ENCODE measurements around the gene TPD52L1. TPM values are rescaled to one million over a fixed set of nuclear protein-coding genes. Genes with fewer than 3 reads are reported as not detected.
A peak's percentile ranks its signal among the peaks of the same experiment; 100 is the strongest.

TPD52L1 gene
- total and polyA plus RNA-seq, 2 experiments from 2014 or later: 5.1 to 12.3 TPM

DNA sequence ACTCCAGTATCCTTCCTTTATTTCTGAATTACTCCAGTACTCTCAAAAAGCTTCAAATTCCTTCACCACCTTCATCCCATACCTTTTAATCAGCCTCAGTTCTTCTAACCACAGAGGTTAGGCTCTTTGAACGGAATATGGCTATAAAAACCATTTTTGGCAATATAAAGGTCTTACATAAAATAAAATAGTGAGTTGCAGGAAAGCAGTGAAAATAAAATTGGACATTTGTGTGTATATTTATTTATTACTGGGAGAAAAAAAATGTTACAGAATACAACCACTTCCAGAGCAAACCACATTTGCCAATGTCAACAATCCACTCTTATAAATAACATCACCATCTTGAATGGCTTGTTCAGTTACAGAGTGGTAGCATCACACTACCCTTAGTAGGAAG is 140.5 kb downstream of the TPD52L1 start:
- Histone ChIP-seq H3K4me2 (ENCODE audit: unreplicated experiment) (no peak overlapping the region), H3K36me3 (ENCODE audit: low read depth) (peaks cover 49% of the 10 kb centered on the region), H3K9ac (no peak overlapping the region), H3K79me2 (ENCODE audit: insufficient read depth) (peaks cover 53% of the 10 kb centered on the region), H3F3A (ENCODE audit: insufficient read depth) (no peaks in the 10 kb centered on the region), H3K27me3 (replicated peaks; ENCODE audit: insufficient read depth) (no peaks in the 10 kb centered on the region), H3K9me3 (ENCODE audit: low read depth) (no peaks in the 10 kb centered on the region), H4K20me1 (ENCODE audit: insufficient read depth) (no peaks in the 10 kb centered on the region), H3K27ac (no peak overlapping the region), H3K4me3 (no peak overlapping the region), H3K9me2 (ENCODE audit: insufficient read depth) (no peaks in the 10 kb centered on the region), H3K4me1 (ENCODE audit: insufficient read depth) (0 out of 2 replicates have a peak, but pooled peaks cover 7% of the 10 kb centered on the region), H2AFZ (no peak overlapping the region)
- no peak for TF ChIP-seq EZH2phosphoT487 (IDR thresholded peaks at IDR 0.05; ENCODE audit: insufficient read depth, low read depth)
- no peak for TF ChIP-seq EZH2 (IDR thresholded peaks at IDR 0.05; ENCODE audit: insufficient read depth, poor library complexity, severe bottlenecking)
- in situ Hi-C loops (cut with MboI): loop anchor here (10.0 kb wide), 1 partner anchor 139 kb away; the partner anchor contains the start of gene TPD52L1
- 96 to 100% methylated on average over 1 of the region's 1 CpG for WGBS, 2 experiments (ENCODE audit: low coverage in 1 of 2, low lambda C conversion rate in 2 of 2, missing lambda C conversion rate in 2 of 2)
- no peak for DNase-seq

DNA sequence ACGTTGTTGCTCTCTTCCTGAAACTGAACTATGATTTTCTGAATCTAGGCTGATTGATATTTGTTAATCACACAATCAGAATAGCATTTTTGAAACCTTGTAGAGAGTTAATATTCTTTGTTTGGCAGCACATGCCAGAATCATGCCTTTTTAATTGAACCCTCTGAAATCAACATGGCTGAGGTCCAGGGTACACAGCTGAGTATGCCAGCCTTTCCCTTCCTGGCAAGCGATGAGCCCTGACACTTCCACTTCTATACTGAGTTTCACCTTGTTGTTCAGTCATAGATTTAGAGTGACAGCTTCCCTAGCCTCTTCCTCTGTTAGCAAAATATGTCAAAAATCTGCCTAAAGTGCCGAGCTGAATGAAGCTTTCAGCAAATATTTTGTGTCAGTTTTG is 141.4 kb downstream of the TPD52L1 start:
- no peak for DNase-seq
- H3K4me3 ChIP-seq: no peak overlapping the region
- H4K20me1 ChIP-seq (ENCODE audit: insufficient read depth): no peaks in the 10 kb centered on the region
- H3K9ac ChIP-seq: no peak overlapping the region
- H3K4me2 ChIP-seq (ENCODE audit: unreplicated experiment): no peak overlapping the region
- H3F3A ChIP-seq (ENCODE audit: insufficient read depth): no peaks in the 10 kb centered on the region
- no peak overlapping the region for H2AFZ ChIP-seq
- WGBS, 2 experiments (ENCODE audit: low coverage in 1 of 2, low lambda C conversion rate in 2 of 2, missing lambda C conversion rate in 2 of 2): 28 to 46% methylated on average over 3 of the region's 3 CpGs
- H3K9me3 ChIP-seq (ENCODE audit: low read depth): no peaks in the 10 kb centered on the region
- peaks cover 11% of the 10 kb centered on the region for H3K4me1 ChIP-seq (ENCODE audit: insufficient read depth)
- H3K27me3 ChIP-seq (replicated peaks; ENCODE audit: insufficient read depth): no peaks in the 10 kb centered on the region
- no peak overlapping the region for H3K27ac ChIP-seq
- peaks cover 56% of the 10 kb centered on the region for H3K36me3 ChIP-seq (ENCODE audit: low read depth)
- H3K9me2 ChIP-seq (ENCODE audit: insufficient read depth): no peaks in the 10 kb centered on the region
- in situ Hi-C loops (cut with MboI): loop anchor here (10.0 kb wide), 1 partner anchor 140 kb away; the partner anchor contains the start of gene TPD52L1
- peaks cover 62% of the 10 kb centered on the region for H3K79me2 ChIP-seq (ENCODE audit: insufficient read depth)
- no peak for TF ChIP-seq EZH2phosphoT487 (IDR thresholded peaks at IDR 0.05; ENCODE audit: insufficient read depth, low read depth)
- TF ChIP-seq EZH2 (IDR thresholded peaks at IDR 0.05; ENCODE audit: insufficient read depth, poor library complexity, severe bottlenecking): no peak

- TF ChIP-seq EZH2phosphoT487 (IDR thresholded peaks at IDR 0.05; ENCODE audit: insufficient read depth, low read depth): no peak
- TF ChIP-seq EZH2 (IDR thresholded peaks at IDR 0.05; ENCODE audit: insufficient read depth, poor library complexity, severe bottlenecking): no peak
- H3K9me3 ChIP-seq (ENCODE audit: low read depth): no peaks in the 10 kb centered on the region
- in situ Hi-C loops (cut with MboI): loop anchor here (10.0 kb wide), 1 partner anchor 142 kb away; the partner anchor contains the start of gene TPD52L1
- no peak overlapping the region for H3K4me3 ChIP-seq
- no peak overlapping the region for H3K4me2 ChIP-seq (ENCODE audit: unreplicated experiment)
- peak; percentile 57 for DNase-seq
- WGBS, 2 experiments (ENCODE audit: low coverage in 1 of 2, low lambda C conversion rate in 2 of 2, missing lambda C conversion rate in 2 of 2): 42 to 73% methylated on average over 1 of the region's 1 CpG
- H2AFZ ChIP-seq: no peak overlapping the region
- H3K27me3 ChIP-seq (replicated peaks; ENCODE audit: insufficient read depth): no peaks in the 10 kb centered on the region
- peaks cover 48% of the 10 kb centered on the region for H3K36me3 ChIP-seq (ENCODE audit: low read depth)
- peaks cover 8% of the 10 kb centered on the region for H3F3A ChIP-seq (ENCODE audit: insufficient read depth)
- peaks cover 71% of the 10 kb centered on the region for H3K79me2 ChIP-seq (ENCODE audit: insufficient read depth)
- no peak overlapping the region for H3K9ac ChIP-seq
- H4K20me1 ChIP-seq (ENCODE audit: insufficient read depth): no peaks in the 10 kb centered on the region
- H3K4me1 ChIP-seq (ENCODE audit: insufficient read depth): peaks cover 20% of the 10 kb centered on the region
- H3K9me2 ChIP-seq (ENCODE audit: insufficient read depth): no peaks in the 10 kb centered on the region
- H3K27ac ChIP-seq: no peak overlapping the region
Measured at GRCh38 chr6:125296471-125296870, 142.9 kb downstream of the TPD52L1 start.

GRCh38 chr6:125299257-125299656 is 145.7 kb downstream of the TPD52L1 start:
- no peak overlapping the region for H3K4me3 ChIP-seq
- no peaks in the 10 kb centered on the region for H3K9me2 ChIP-seq (ENCODE audit: insufficient read depth)
- no peak overlapping the region for H2AFZ ChIP-seq
- H3K9me3 ChIP-seq (ENCODE audit: low read depth): no peaks in the 10 kb centered on the region
- H3K4me1 ChIP-seq (ENCODE audit: insufficient read depth): peaks cover 20% of the 10 kb centered on the region
- 97 to 100% methylated on average over 3 of the region's 3 CpGs for WGBS, 2 experiments (ENCODE audit: low coverage in 1 of 2, low lambda C conversion rate in 2 of 2, missing lambda C conversion rate in 2 of 2)
- no peaks in the 10 kb centered on the region for H3K27me3 ChIP-seq (replicated peaks; ENCODE audit: insufficient read depth)
- no peak for DNase-seq
- TF ChIP-seq EZH2 (IDR thresholded peaks at IDR 0.05; ENCODE audit: insufficient read depth, poor library complexity, severe bottlenecking) (no peak), EZH2phosphoT487 (IDR thresholded peaks at IDR 0.05; ENCODE audit: insufficient read depth, low read depth) (no peak)
- H3K36me3 ChIP-seq (ENCODE audit: low read depth): peaks cover 45% of the 10 kb centered on the region
- peaks cover 22% of the 10 kb centered on the region for H3F3A ChIP-seq (ENCODE audit: insufficient read depth)
- H3K79me2 ChIP-seq (ENCODE audit: insufficient read depth): peaks cover 65% of the 10 kb centered on the region
- no peak overlapping the region for H3K27ac ChIP-seq
- no peaks in the 10 kb centered on the region for H4K20me1 ChIP-seq (ENCODE audit: insufficient read depth)
- H3K9ac ChIP-seq: no peak overlapping the region
- in situ Hi-C loops (cut with MboI): loop anchor here (10.0 kb wide), 1 partner anchor 144 kb away; the partner anchor contains the start of gene TPD52L1
- no peak overlapping the region for H3K4me2 ChIP-seq (ENCODE audit: unreplicated experiment)
